HG03575 (cell line): ENCODE data around the gene HLA-DQA2.
"Not testable (repeated sequence)": the region's sequence is repeated elsewhere in the genome, so short reads cannot be mapped to it uniquely, and the experiment has no call there.

ENCODE experiments used
- ATAC-seq: cut with Tn5 transposase; IDR thresholded peaks from one replicate; pipeline ENCODE4 v1.9.1; 2021; ENCODE audit not compliant: unreplicated experiment, insufficient number of reproducible peaks, low FRiP score; ENCODE audit errors: extremely low read depth

Gene HLA-DQA2

GRCh38 chr6:32772656-32773055 lies 31.5 kb downstream of the HLA-DQA2 start:
- ATAC-seq, result no peak

GRCh38 chr6:32774426-32774825 lies 33.2 kb downstream of the HLA-DQA2 start:
- ATAC-seq, result no peak

DNA sequence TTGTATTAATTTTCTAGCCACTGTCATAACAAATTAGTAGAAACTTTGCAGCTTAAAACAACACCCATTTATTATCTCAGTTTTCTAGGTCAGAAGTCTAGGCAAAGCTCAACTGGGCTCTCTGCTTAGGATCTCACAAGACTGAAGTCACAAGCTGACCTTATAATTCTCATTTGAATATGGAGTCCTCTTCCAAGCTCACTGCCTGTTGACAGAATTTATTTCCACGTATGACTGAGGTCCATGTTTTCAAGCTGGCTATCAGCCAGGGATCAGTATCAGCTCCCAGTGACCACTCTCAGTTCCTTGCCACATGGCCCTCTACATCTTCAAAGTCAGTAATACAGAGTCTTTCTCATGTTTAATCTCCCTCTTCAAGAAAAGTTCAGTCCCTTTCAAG lies 33.9 kb downstream of the HLA-DQA2 start:
- ATAC-seq, result no peak

DNA sequence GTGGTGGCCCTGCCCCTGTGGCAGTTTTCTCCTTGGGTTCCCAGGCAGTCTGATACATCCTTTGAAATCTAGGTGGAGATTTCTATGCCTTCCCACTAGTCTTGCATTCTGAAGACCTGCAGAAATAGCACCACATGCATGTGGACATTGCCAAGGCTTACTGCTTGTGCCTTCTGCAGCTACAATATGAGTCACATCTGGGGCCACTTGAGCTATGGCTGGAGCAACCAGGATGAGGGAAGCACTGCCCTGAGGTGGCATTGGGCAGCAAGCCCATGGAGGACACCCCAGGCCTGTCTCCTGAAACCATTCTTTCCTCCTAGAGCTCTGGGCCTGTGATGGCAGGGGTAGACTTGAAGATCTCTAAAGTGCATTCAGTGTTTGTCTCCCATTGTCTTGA lies 37.8 kb downstream of the HLA-DQA2 start:
- ATAC-seq, result no peak

GRCh38 chr6:32782923-32783322 lies 41.7 kb downstream of the HLA-DQA2 start:
- ATAC-seq, result not testable (repeated sequence)

DNA sequence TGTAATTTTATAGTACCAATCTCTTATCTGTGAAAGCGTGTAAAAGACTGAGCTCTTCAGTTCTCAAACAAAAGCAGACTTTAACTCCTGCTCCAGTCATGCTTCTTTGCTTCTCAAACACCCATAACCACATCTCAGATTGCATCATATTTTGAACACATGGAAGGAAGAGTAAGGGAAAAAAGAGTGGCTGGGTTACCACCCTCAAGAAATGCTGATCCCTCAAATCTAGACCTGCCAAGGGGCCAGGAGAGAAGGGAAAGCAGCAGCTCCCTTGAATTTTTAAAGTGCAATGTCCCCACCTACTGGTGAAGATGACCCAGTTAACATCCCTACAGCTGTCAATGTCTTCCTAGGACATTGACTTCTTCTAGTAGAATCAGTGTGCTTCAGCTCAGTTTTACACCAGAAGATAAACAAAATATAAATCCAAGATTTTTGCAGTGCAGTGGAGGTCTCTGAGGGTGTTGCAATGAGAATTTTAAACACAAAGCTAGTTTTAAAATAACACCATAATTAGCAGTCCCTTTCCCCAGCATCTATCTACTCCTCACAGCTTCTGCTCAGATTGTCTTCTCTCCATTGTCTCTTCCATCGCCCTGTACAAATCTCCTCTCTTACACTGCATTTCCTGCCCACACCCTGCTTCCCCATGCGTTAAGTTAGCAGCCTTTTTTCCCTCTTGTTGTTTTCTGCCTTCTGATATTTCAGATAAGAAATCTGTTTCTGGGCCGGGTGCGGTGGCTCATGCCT lies 44.8 kb downstream of the HLA-DQA2 start:
- ATAC-seq, result no peak

DNA sequence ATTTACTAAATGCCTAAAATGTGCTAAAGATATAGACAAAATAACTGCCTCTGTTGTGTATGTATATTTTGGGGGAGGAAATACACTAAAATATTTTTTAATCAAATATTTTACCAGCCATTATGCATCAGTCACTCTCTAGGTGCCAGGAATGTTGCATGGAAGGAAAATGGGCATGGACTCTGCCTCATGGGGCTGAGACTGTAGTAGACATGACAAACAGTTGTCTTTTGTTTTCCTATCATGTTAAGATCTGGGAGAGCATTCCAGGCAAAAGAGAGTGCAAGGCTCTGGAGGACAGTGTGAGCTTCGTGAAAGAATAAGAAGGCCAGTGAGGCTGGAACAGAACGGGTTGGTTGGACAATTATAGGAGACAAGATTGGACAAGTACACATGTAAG lies 49.1 kb downstream of the HLA-DQA2 start:
- no peak for ATAC-seq

GRCh38 chr6:32792901-32793435 lies 51.8 kb downstream of the HLA-DQA2 start:
- ATAC-seq, result no peak

- ATAC-seq, result no peak
These were observed 53.3 kb downstream of the HLA-DQA2 start for GRCh38 chr6:32794510-32794909.
